GM23338 (cell line): ENCODE data around the gene MARCHF5. TPM values are rescaled to one million over a fixed set of nuclear protein-coding genes. Genes with fewer than 3 reads are reported as not detected.

Experiments used
- ATAC-seq: fragments of 200-7000 bp; cut with Tn5 transposase; 3 replicates; pipeline ENCODE4 v1.9.1; 2020
- DNase-seq: peaks from one replicate; pipeline ENCODE4 v3.0.0-alpha.2; 2015; ENCODE audit warnings: low spot score
- H2AFZ ChIP-seq: fragments of 200-600 bp; sonication (generic); 2 replicates; pipeline ENCODE4 v1.8.0; 2016; ENCODE audit warnings: antibody characterized with exemption, mild to moderate bottlenecking, moderate library complexity
- H3F3A ChIP-seq: fragments of 200-600 bp; sonication (generic); replicated peaks from 2 replicates; pipeline ENCODE4 v1.8.0; 2017; ENCODE audit warnings: antibody characterized with exemption, mixed run types, low read depth
- H3K27ac ChIP-seq: fragments of 200-600 bp; sonication (generic); 2 replicates; pipeline ENCODE4 v1.6.1; 2016; ENCODE audit warnings: low read depth
- H3K27me3 ChIP-seq: fragments of 200-600 bp; sonication (generic); 2 replicates; pipeline ENCODE4 v1.8.0; 2016; ENCODE audit warnings: mild to moderate bottlenecking, mixed run types, moderate library complexity; ENCODE audit not compliant: insufficient read depth
- H3K36me3 ChIP-seq: fragments of 200-600 bp; sonication (generic); 2 replicates; pipeline ENCODE4 v1.8.0; 2016; ENCODE audit warnings: mild to moderate bottlenecking; ENCODE audit not compliant: insufficient read depth
- H3K4me1 ChIP-seq: fragments of 200-600 bp; sonication (generic); 2 replicates; pipeline ENCODE4 v1.8.0; 2016; ENCODE audit warnings: mild to moderate bottlenecking, moderate library complexity; ENCODE audit not compliant: insufficient read depth
- H3K4me2 ChIP-seq: fragments of 200-600 bp; sonication (generic); 2 replicates; pipeline ENCODE4 v1.7.1; 2017; ENCODE audit warnings: mixed run types
- H3K4me3 ChIP-seq: fragments of 200-600 bp; sonication (generic); 2 replicates; pipeline ENCODE4 v1.6.1; 2016; ENCODE audit warnings: mixed run types
- H3K79me2 ChIP-seq: fragments of 200-600 bp; sonication (generic); replicated peaks from 2 replicates; pipeline ENCODE4 v1.8.0; 2017; ENCODE audit warnings: mild to moderate bottlenecking; ENCODE audit not compliant: insufficient read depth
- H3K9me2 ChIP-seq: fragments of 200-600 bp; sonication (generic); 2 replicates; pipeline ENCODE4 v1.8.0; 2017; ENCODE audit not compliant: insufficient read depth
- H4K20me1 ChIP-seq: fragments of 200-600 bp; sonication (generic); replicated peaks from 2 replicates; pipeline ENCODE4 v1.8.0; 2017; ENCODE audit warnings: mild to moderate bottlenecking; ENCODE audit not compliant: insufficient read depth
- H3K27ac Mint-ChIP-seq: 2 replicates; pipeline ENCODE4 v1.8.0; 2020; ENCODE audit warnings: inconsistent platforms, mild to moderate bottlenecking, moderate library complexity, mixed read lengths
- H3K27me3 Mint-ChIP-seq: 3 replicates; pipeline ENCODE4 v1.8.0; 2022; ENCODE audit warnings: low read depth, mild to moderate bottlenecking, moderate library complexity, mixed read lengths, inconsistent platforms; ENCODE audit not compliant: insufficient read depth, poor library complexity
- H3K36me3 Mint-ChIP-seq: 3 replicates; pipeline ENCODE4 v1.8.0; 2021; ENCODE audit warnings: low read depth, mild to moderate bottlenecking, inconsistent platforms, moderate library complexity, mixed read lengths
- H3K4me1 Mint-ChIP-seq: 3 replicates; pipeline ENCODE4 v1.8.0; 2020; ENCODE audit warnings: mild to moderate bottlenecking, inconsistent platforms, mixed read lengths
- H3K4me3 Mint-ChIP-seq: 3 replicates; pipeline ENCODE4 v1.8.0; 2021; ENCODE audit warnings: moderate library complexity, mild to moderate bottlenecking, inconsistent platforms, mixed read lengths
- H3K9me3 Mint-ChIP-seq: 3 replicates; pipeline ENCODE4 v1.8.0; 2020; ENCODE audit warnings: moderate library complexity, mild to moderate bottlenecking, inconsistent platforms, mixed read lengths
- CREB1 ChIP-seq: fragments of 250-450 bp; sonication (Bioruptor Pico); IDR thresholded peaks from 2 replicates; pipeline ENCODE4 v1.5.0; 2020; ENCODE audit warnings: low read depth, mild to moderate bottlenecking, moderate library complexity
- EZH2 ChIP-seq: fragments of 200-600 bp; sonication (generic); IDR thresholded peaks from one replicate; pipeline ENCODE4 v1.8.0; 2017; ENCODE audit warnings: antibody characterized with exemption, mild to moderate bottlenecking, low read depth; ENCODE audit not compliant: unreplicated experiment
- EZH2phosphoT487 ChIP-seq: fragments of 200-600 bp; sonication (generic); IDR thresholded peaks from one replicate; pipeline ENCODE4 v1.8.1; 2018; ENCODE audit warnings: antibody characterized with exemption; ENCODE audit not compliant: unreplicated experiment
- JUNB ChIP-seq: IDR thresholded peaks from one replicate; pipeline ENCODE4 v1.6.1; 2016; ENCODE audit warnings: antibody characterized with exemption; ENCODE audit not compliant: unreplicated experiment
- NANOG ChIP-seq: IDR thresholded peaks from 2 replicates; pipeline ENCODE4 v1.6.1; 2016; ENCODE audit warnings: antibody characterized with exemption, borderline replicate concordance
- POLR2AphosphoS5 ChIP-seq: IDR thresholded peaks from 2 replicates; pipeline ENCODE4 v1.6.1; 2016; ENCODE audit warnings: antibody characterized with exemption, low read depth
- STAT1 ChIP-seq: IDR thresholded peaks from one replicate; pipeline ENCODE4 v1.6.1; 2016; ENCODE audit warnings: antibody characterized with exemption; ENCODE audit not compliant: unreplicated experiment
- ZNF114 ChIP-seq: fragments of 250-450 bp; sonication (Bioruptor Pico); IDR thresholded peaks from 2 replicates; pipeline ENCODE4 v1.5.0; 2020; ENCODE audit warnings: mild to moderate bottlenecking, moderate library complexity
- ZNF331 ChIP-seq: fragments of 250-450 bp; sonication (Bioruptor Pico); IDR thresholded peaks from 2 replicates; pipeline ENCODE4 v1.5.0; 2020; ENCODE audit warnings: low read depth, mild to moderate bottlenecking, moderate library complexity
- polyA plus RNA-seq: library from polyadenylated mRNA; unstranded; fragments of >200 nt; fragmentation: Nextera tagmentation; extraction: Ambion mirVana; gene quantifications from 2 replicates; pipeline ENCODE4 v1.2.1, GENCODE V29; 2016
- total RNA-seq: library from RNA; depleted of rRNA; stranded (reverse); fragments of >200 nt; shearing (Covaris generic); gene quantifications from 2 replicates; pipeline ENCODE4 v1.2.3, GENCODE V29; 2014
- TF ChIP-seq, protein P1 (sequence below), 2 experiments: fragments of 200-600 bp in 1 of 2; sonication (generic) in 1 of 2; conservative IDR thresholded peaks; 2 replicates each; pipeline versions ENCODE4 v1.5.1 to v1.6.1; 2016 to 2017; ENCODE audit warnings: antibody characterized with exemption in 2 of 2, low read depth in 2 of 2, mild to moderate bottlenecking in 2 of 2, moderate library complexity in 1 of 2
- TF ChIP-seq, protein P2 (sequence below): IDR thresholded peaks from one replicate; pipeline ENCODE4 v1.6.1; 2018; ENCODE audit warnings: antibody characterized with exemption; ENCODE audit not compliant: unreplicated experiment

MARCHF5 gene
- total and polyA plus RNA-seq, 2 experiments from 2014 or later = 12.9 to 14.2 TPM

DNA sequence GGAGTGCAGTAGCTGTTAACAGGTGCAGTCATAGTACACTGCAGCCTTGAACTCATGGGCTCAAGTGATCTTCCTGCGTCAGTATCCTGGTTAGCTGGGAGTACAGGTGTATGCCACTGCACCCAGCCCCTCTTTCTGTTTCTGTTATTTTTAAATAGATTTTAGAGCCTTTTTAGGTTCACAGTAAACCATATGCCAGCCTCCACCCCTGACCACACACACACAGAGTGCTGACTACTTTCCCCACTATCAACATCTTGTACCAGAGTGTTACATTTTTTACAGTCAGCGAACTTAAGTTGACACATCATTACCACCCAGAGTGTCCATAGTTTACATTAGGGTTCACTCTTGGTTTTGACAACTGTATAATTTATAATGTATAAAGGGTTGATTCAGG lies 32.1 kb downstream of the MARCHF5 start:
- no peak overlapping the region for H3K4me2 ChIP-seq
- DNase-seq (no peak), ATAC-seq (no peak)
- no peaks in the 10 kb centered on the region for H3F3A ChIP-seq
- H3K27ac ChIP-seq = no peak overlapping the region
- Mint-ChIP-seq H3K4me1 (peaks cover 16% of the 10 kb centered on the region; the same call in 2 of the 3 replicates), H3K36me3 (peaks cover 16% of the 10 kb centered on the region; the same call in 2 of the 3 replicates), H3K27ac (no peak overlapping the region), H3K27me3 (no peaks in the 10 kb centered on the region), H3K9me3 (no peaks in the 10 kb centered on the region), H3K4me3 (no peak overlapping the region)
- H2AFZ ChIP-seq = no peak overlapping the region
- peaks cover 26% of the 10 kb centered on the region for H4K20me1 ChIP-seq
- H3K27me3 ChIP-seq = no peaks in the 10 kb centered on the region
- peaks cover 82% of the 10 kb centered on the region for H3K79me2 ChIP-seq
- H3K4me1 ChIP-seq = peaks cover 7% of the 10 kb centered on the region; the same call in 1 of the 2 replicates
- H3K4me3 ChIP-seq = no peak overlapping the region
- no peaks in the 10 kb centered on the region for H3K36me3 ChIP-seq
- no peaks in the 10 kb centered on the region for H3K9me2 ChIP-seq
- no peak for TF ChIP-seq STAT1

DNA sequence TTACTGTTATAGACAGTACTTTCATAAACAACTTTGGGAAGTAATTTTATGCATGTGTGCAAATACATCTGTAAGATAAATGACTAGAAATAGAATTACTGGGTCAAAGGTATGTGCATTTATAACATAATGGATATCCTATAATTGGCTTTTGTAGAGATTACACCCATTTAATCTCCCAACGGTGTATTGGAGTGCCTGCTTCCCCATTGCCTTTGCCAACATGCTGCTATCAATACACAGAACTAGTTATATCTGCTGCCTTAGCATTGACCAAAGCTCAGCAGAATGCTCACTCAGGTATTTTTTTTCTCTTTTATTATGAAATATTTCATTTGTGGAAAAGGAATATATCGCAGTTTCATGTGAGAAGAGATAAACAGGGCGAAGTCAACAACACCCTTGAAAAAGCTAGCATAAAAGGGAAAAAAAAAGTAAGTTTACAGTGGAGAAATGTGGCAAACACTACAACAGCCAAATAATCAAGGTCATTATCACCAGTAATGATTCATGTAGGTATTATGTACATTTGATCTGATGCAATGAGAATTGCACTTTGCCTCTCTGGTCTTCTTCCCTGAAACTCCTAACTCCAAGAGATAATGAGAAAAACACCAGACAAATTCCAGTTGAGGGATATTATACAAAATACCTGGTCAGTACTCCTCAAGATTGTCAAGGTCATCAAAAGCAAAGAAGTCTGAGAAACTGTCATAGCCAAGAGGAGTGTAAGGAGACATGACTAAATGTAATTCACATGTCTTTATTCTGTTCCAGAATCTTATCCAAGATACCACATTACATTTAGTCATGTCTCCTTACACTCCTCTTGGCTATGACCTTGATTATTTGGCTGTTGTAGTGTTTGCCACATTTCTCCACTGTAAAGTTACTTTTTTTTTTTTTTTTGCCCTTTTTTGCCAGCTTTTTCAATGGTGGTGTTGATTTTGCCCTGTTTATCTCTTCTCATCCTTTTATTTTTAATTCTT lies 36.8 kb downstream of the MARCHF5 start:
- peaks cover 3% of the 10 kb centered on the region; the same call in 1 of the 3 replicates for H3K36me3 Mint-ChIP-seq
- 0 out of 2 replicates have a peak, but pooled peaks cover 12% of the 10 kb centered on the region for H4K20me1 ChIP-seq
- no peak overlapping the region for H3K4me3 Mint-ChIP-seq
- no peaks in the 10 kb centered on the region for H3K9me2 ChIP-seq
- TF ChIP-seq, protein P1, sequence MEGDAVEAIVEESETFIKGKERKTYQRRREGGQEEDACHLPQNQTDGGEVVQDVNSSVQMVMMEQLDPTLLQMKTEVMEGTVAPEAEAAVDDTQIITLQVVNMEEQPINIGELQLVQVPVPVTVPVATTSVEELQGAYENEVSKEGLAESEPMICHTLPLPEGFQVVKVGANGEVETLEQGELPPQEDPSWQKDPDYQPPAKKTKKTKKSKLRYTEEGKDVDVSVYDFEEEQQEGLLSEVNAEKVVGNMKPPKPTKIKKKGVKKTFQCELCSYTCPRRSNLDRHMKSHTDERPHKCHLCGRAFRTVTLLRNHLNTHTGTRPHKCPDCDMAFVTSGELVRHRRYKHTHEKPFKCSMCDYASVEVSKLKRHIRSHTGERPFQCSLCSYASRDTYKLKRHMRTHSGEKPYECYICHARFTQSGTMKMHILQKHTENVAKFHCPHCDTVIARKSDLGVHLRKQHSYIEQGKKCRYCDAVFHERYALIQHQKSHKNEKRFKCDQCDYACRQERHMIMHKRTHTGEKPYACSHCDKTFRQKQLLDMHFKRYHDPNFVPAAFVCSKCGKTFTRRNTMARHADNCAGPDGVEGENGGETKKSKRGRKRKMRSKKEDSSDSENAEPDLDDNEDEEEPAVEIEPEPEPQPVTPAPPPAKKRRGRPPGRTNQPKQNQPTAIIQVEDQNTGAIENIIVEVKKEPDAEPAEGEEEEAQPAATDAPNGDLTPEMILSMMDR (conservative IDR thresholded peaks at IDR 0.05; ENCODE audit: low read depth in 2 of 2) = no peak
- TF ChIP-seq JUNB (no peak), EZH2 (no peak)
- H3K9me3 Mint-ChIP-seq = no peaks in the 10 kb centered on the region
- ATAC-seq = no peak
- H2AFZ ChIP-seq = no peak overlapping the region
- peaks cover 17% of the 10 kb centered on the region for H3K4me1 ChIP-seq
- peak overlapping the region; percentile 88 for H3K27ac Mint-ChIP-seq
- no peaks in the 10 kb centered on the region for H3K36me3 ChIP-seq
- no peak for DNase-seq
- peaks cover 60% of the 10 kb centered on the region for H3K79me2 ChIP-seq
- H3K27me3 ChIP-seq = no peaks in the 10 kb centered on the region
- H3K27ac ChIP-seq = no peak overlapping the region
- no peaks in the 10 kb centered on the region for H3F3A ChIP-seq
- no peak overlapping the region for H3K4me2 ChIP-seq
- no peak overlapping the region for H3K4me3 ChIP-seq
- H3K4me1 Mint-ChIP-seq = peaks cover 45% of the 10 kb centered on the region
- peaks cover 3% of the 10 kb centered on the region for H3K27me3 Mint-ChIP-seq

DNA sequence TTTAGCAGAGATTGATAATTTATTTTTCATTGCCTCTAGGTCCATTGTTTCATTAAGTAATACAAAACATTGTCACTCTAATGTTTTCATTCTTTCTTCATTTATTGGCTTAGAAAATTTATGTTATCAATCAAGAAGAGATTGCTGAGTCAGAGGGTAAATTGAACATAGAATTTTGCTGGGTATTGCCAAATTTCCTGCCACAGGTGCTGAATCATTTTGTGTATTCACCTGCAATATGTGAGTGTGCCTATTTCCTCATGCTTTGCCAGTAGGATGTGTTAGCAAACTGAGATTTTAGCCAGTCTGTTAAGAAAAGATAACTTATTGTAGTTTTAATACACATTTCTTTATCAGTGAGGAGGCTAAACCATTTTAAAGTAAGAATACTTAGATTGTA lies 38.0 kb downstream of the MARCHF5 start:
- no peaks in the 10 kb centered on the region for H3K9me2 ChIP-seq
- peaks cover 52% of the 10 kb centered on the region for H3K79me2 ChIP-seq
- ATAC-seq = no peak
- no peaks in the 10 kb centered on the region for H3K36me3 ChIP-seq
- Mint-ChIP-seq H3K27me3 (peaks cover 3% of the 10 kb centered on the region), H3K4me1 (peaks cover 46% of the 10 kb centered on the region), H3K27ac (peak overlapping the region; percentile 91), H3K4me3 (no peak overlapping the region), H3K9me3 (no peaks in the 10 kb centered on the region), H3K36me3 (no peaks in the 10 kb centered on the region)
- H3K27me3 ChIP-seq = no peaks in the 10 kb centered on the region
- no peak for DNase-seq
- no peak overlapping the region for H2AFZ ChIP-seq
- H4K20me1 ChIP-seq = peaks cover 3% of the 10 kb centered on the region
- no peak overlapping the region for H3K4me2 ChIP-seq
- peaks cover 19% of the 10 kb centered on the region for H3K4me1 ChIP-seq
- no peaks in the 10 kb centered on the region for H3F3A ChIP-seq
- H3K4me3 ChIP-seq = no peak overlapping the region
- peak overlapping the region; percentile 18; the same call in 1 of the 2 replicates for H3K27ac ChIP-seq
- TF ChIP-seq ZNF331 (CRISPR knock-in tag) (no peak), EZH2phosphoT487 (no peak), ZNF114 (no peak), NANOG (no peak), CREB1 (CRISPR knock-in tag) (no peak), STAT1 (no peak), POLR2AphosphoS5 (no peak)
- TF ChIP-seq, protein P1 (conservative IDR thresholded peaks at IDR 0.05; ENCODE audit: low read depth in 2 of 2) = no peak
- TF ChIP-seq, protein P2, sequence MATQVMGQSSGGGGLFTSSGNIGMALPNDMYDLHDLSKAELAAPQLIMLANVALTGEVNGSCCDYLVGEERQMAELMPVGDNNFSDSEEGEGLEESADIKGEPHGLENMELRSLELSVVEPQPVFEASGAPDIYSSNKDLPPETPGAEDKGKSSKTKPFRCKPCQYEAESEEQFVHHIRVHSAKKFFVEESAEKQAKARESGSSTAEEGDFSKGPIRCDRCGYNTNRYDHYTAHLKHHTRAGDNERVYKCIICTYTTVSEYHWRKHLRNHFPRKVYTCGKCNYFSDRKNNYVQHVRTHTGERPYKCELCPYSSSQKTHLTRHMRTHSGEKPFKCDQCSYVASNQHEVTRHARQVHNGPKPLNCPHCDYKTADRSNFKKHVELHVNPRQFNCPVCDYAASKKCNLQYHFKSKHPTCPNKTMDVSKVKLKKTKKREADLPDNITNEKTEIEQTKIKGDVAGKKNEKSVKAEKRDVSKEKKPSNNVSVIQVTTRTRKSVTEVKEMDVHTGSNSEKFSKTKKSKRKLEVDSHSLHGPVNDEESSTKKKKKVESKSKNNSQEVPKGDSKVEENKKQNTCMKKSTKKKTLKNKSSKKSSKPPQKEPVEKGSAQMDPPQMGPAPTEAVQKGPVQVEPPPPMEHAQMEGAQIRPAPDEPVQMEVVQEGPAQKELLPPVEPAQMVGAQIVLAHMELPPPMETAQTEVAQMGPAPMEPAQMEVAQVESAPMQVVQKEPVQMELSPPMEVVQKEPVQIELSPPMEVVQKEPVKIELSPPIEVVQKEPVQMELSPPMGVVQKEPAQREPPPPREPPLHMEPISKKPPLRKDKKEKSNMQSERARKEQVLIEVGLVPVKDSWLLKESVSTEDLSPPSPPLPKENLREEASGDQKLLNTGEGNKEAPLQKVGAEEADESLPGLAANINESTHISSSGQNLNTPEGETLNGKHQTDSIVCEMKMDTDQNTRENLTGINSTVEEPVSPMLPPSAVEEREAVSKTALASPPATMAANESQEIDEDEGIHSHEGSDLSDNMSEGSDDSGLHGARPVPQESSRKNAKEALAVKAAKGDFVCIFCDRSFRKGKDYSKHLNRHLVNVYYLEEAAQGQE = no peak
